ENCODE measurements around the gene RNF11.

RNF11 gene

GRCh38 chr1:51264451-51264850, 28.4 kb downstream of the RNF11 start:
- Mint-ChIP-seq H3K27me3 (ENCODE audit: low read depth) (no peaks in the 10 kb centered on the region), H3K27ac (peak overlapping the region; percentile 21 to 37 (median 30)), H3K36me3 (ENCODE audit: low read depth) (no peaks in the 10 kb centered on the region), H3K9me3 (no peaks in the 10 kb centered on the region), H3K4me3 (peak overlapping the region in 1 of 3 experiments; percentile 15), H3K4me1 (peaks cover 39% of the 10 kb centered on the region)
- no peak for TF ChIP-seq CTCF (IDR thresholded peaks at IDR 0.05; ENCODE audit: unreplicated experiment in 3 of 3)

GRCh38 chr1:51265618-51266017, 29.5 kb downstream of the RNF11 start:
- no peak for TF ChIP-seq CTCF (IDR thresholded peaks at IDR 0.05; ENCODE audit: unreplicated experiment in 3 of 3)
- Mint-ChIP-seq H3K4me1 (peaks cover 28% of the 10 kb centered on the region), H3K27me3 (ENCODE audit: low read depth) (no peaks in the 10 kb centered on the region), H3K36me3 (ENCODE audit: low read depth) (peaks cover 7% of the 10 kb centered on the region), H3K27ac (peak overlapping the region in 2 of 3 experiments; percentile 5 to 24), H3K9me3 (no peaks in the 10 kb centered on the region), H3K4me3 (no peak overlapping the region)

GRCh38 chr1:51266181-51266580, 30.1 kb downstream of the RNF11 start:
- peak overlapping the region in 1 of 3 experiments; percentile 5 for H3K27ac Mint-ChIP-seq
- H3K4me3 Mint-ChIP-seq: no peak overlapping the region
- H3K27me3 Mint-ChIP-seq (ENCODE audit: low read depth): no peaks in the 10 kb centered on the region
- H3K9me3 Mint-ChIP-seq: no peaks in the 10 kb centered on the region
- no peak for TF ChIP-seq CTCF (IDR thresholded peaks at IDR 0.05; ENCODE audit: unreplicated experiment in 3 of 3)
- H3K36me3 Mint-ChIP-seq (ENCODE audit: low read depth): peaks cover 13% of the 10 kb centered on the region
- H3K4me1 Mint-ChIP-seq: peaks cover 22% of the 10 kb centered on the region

GRCh38 chr1:51266791-51267190, 30.7 kb downstream of the RNF11 start:
- no peaks in the 10 kb centered on the region for H3K27me3 Mint-ChIP-seq (ENCODE audit: low read depth)

GRCh38 chr1:51268634-51269033, 32.6 kb downstream of the RNF11 start:
- H3K27me3 Mint-ChIP-seq (ENCODE audit: low read depth): no peaks in the 10 kb centered on the region
- TF ChIP-seq CTCF (IDR thresholded peaks at IDR 0.05; ENCODE audit: unreplicated experiment in 3 of 3): no peak
- H3K9me3 Mint-ChIP-seq: no peaks in the 10 kb centered on the region
- H3K36me3 Mint-ChIP-seq (ENCODE audit: low read depth): peaks cover 27% of the 10 kb centered on the region
- H3K27ac Mint-ChIP-seq: no peak overlapping the region
- no peak overlapping the region for H3K4me3 Mint-ChIP-seq
- H3K4me1 Mint-ChIP-seq: peaks cover 16% of the 10 kb centered on the region

More at GRCh38 chr1:51266791-51267190, 30.7 kb downstream of the RNF11 start:
- Mint-ChIP-seq H3K27ac (no peak overlapping the region), H3K36me3 (ENCODE audit: low read depth) (peaks cover 18% of the 10 kb centered on the region), H3K4me3 (no peak overlapping the region), H3K9me3 (no peaks in the 10 kb centered on the region), H3K4me1 (peaks cover 20% of the 10 kb centered on the region)
- TF ChIP-seq CTCF (IDR thresholded peaks at IDR 0.05; ENCODE audit: unreplicated experiment in 3 of 3): no peak

- no peak overlapping the region for H3K4me3 Mint-ChIP-seq
- no peak overlapping the region for H3K27ac Mint-ChIP-seq
- H3K36me3 Mint-ChIP-seq (ENCODE audit: low read depth): peaks cover 40% of the 10 kb centered on the region
- H3K4me1 Mint-ChIP-seq: no peaks in the 10 kb centered on the region
- H3K9me3 Mint-ChIP-seq: no peaks in the 10 kb centered on the region
- H3K27me3 Mint-ChIP-seq (ENCODE audit: low read depth): no peaks in the 10 kb centered on the region
- TF ChIP-seq CTCF (IDR thresholded peaks at IDR 0.05; ENCODE audit: unreplicated experiment in 3 of 3): no peak
Observed at GRCh38 chr1:51270751-51271150, 34.7 kb downstream of the RNF11 start.
